ENCODE results near the gene SHISAL2A.
"Not testable (repeated sequence)": the region's sequence is repeated elsewhere in the genome, so short reads cannot be mapped to it uniquely, and the experiment has no call there.

- not testable (repeated sequence) for TF ChIP-seq CTCF (IDR thresholded peaks at IDR 0.05; ENCODE audit: insufficient read depth, low read depth, low read length); EZH2 (IDR thresholded peaks at IDR 0.05; ENCODE audit: insufficient read depth, low read length)
Observed at GRCh38 chr1:52693351-52693750, 60.4 kb downstream of the SHISAL2A start.

Data from astrocyte (in vitro differentiated cells and primary cell).